PC-9 (cell line): ENCODE results near the gene MUSK.

Experiments used
- EZH2 ChIP-seq: fragments of 200-600 bp; sonication (generic); IDR thresholded peaks from 2 replicates; pipeline ENCODE4 v1.8.0; 2017; ENCODE audit warnings: antibody characterized with exemption, low read depth
- TF ChIP-seq, protein P1 (sequence below): fragments of 200-600 bp; sonication (generic); conservative IDR thresholded peaks from 2 replicates; pipeline ENCODE4 v1.6.1; 2017; ENCODE audit warnings: mixed run types, antibody characterized with exemption, mild to moderate bottlenecking, moderate library complexity

DNA sequence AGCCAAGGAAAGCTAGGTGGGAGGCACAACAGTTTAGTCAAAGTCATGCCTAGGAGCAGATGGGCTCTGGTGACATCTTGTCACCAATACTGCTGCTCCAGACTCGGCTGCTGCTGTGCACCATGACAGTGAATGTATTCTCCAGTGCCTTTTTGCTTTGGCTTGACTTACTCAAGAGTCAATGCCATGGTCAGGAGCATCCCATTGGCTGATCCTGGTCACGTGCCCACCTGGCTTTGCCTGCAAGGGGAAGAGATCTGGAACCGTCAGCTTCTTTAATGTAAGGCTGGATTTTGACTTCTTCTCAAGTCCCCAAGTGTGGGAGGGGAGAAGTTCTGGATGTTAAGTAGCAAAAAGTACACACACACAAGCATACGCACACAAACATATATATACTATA, 19.9 kb upstream of the MUSK start:
- TF ChIP-seq, protein P1, sequence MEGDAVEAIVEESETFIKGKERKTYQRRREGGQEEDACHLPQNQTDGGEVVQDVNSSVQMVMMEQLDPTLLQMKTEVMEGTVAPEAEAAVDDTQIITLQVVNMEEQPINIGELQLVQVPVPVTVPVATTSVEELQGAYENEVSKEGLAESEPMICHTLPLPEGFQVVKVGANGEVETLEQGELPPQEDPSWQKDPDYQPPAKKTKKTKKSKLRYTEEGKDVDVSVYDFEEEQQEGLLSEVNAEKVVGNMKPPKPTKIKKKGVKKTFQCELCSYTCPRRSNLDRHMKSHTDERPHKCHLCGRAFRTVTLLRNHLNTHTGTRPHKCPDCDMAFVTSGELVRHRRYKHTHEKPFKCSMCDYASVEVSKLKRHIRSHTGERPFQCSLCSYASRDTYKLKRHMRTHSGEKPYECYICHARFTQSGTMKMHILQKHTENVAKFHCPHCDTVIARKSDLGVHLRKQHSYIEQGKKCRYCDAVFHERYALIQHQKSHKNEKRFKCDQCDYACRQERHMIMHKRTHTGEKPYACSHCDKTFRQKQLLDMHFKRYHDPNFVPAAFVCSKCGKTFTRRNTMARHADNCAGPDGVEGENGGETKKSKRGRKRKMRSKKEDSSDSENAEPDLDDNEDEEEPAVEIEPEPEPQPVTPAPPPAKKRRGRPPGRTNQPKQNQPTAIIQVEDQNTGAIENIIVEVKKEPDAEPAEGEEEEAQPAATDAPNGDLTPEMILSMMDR = no peak
- no peak for TF ChIP-seq EZH2
